ENCODE data around the gene FGD6.

Gene FGD6

DNA sequence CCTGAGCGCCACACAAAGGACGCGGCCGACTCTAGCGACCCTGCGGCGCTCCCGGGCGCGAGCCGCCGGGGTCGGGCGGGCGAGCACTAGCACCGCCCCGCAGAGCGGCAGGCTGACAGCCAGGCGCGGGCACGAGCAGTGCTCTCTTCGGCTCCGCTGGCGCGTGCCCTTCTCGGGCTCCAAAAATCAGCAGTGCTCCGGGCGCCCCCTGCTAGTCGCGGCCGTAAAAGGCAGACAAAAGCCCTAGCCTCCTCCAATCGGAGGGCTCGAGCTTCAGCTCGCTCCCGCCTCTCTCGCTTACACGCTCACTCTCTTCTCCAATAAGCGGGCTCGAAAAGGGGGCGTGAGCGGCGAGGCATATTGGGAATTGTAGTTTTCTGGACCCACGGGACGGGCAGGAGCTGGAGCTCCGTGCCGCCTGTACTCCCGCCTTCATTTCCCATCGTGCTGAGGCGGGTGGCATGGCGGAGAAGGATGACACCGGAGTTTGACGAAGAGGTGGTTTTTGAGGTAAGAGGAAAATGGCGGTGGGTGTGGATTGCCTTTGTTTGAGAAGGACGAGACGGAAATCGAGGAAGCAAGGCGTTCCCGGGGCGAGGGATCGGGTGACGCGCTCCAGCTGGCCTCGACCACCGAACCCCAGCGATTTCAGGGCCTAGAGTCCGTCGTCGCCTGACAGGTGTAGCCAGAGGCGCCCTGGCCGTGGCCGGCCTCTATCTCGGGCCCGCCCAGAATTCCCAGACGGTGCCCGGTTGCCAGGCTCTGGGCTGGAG, at the start of gene FGD6, which contains the start of gene VEZT:
FGD6 (minus strand) TSS at position 91 of the 773 bp plus-strand sequence. CDS start 227 bp downstream, outside the sequence.
VEZT (plus strand) TSS at position 431 of the 773 bp plus-strand sequence; CDS start at position 475, 44 bp downstream.
- TF ChIP-seq GATA3 (IDR thresholded peaks at IDR 0.05; ENCODE audit: low read depth, low read length) (no peak), GATA2 (IDR thresholded peaks at IDR 0.05; ENCODE audit: low read depth, low read length) (no peak)

DNA sequence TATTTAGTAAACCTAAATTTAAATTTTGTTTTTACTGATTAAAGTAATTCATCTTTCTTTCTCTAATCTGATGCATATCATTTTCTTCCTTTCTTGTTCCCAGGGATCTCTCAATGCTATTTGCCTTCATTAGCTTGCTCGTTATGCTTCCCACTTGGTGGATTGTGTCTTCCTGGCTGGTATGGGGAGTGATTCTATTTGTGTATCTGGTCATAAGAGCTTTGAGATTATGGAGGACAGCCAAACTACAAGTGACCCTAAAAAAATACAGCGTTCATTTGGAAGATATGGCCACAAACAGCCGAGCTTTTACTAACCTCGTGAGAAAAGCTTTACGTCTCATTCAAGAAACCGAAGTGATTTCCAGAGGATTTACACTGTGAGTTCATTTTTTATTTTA, 49.0 kb upstream of the FGD6 start:
- TF ChIP-seq GATA3 (IDR thresholded peaks at IDR 0.05; ENCODE audit: low read depth, low read length) (no peak), GATA2 (IDR thresholded peaks at IDR 0.05; ENCODE audit: low read depth, low read length) (no peak)

DNA sequence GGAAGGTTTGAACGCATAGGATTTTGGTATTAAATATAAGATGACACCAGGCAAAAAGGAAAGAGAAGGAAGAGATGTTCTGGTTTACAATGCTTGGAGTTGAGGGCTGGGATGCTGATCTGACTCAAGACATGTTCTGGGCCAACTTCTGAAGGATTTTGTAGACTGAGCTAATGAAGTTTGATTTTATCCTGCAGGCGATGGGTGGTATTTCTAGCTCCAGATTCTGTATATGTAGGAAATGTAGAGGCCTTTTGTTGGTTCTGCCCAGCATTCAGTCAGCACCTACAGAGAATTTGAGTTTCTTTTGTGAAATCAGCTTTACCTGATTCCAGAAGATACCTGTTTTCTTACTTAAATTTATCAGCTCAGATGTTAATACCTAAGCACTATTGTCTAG, 48.5 kb upstream of the FGD6 start:
- TF ChIP-seq GATA2 (IDR thresholded peaks at IDR 0.05; ENCODE audit: low read depth, low read length), result no peak
- TF ChIP-seq GATA3 (IDR thresholded peaks at IDR 0.05; ENCODE audit: low read depth, low read length), result no peak

DNA sequence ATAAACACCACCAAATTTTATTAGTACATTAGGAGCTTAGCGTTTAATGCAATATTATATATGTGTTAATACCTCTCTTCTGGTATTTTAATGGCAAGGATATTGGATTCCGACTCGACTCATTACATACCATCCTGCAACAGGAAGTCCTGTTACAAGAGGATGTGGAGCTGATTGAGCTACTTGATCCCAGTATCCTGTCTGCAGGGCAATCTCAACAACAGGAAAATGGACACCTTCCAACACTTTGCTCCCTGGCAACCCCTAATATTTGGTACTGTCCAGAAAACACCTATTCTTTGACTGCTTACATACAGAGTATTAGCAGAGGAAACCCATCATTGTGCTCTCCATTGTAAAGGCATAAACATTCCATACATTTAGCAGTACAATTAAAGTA, 45.5 kb upstream of the FGD6 start:
- TF ChIP-seq GATA2 (IDR thresholded peaks at IDR 0.05; ENCODE audit: low read depth, low read length) (no peak), GATA3 (IDR thresholded peaks at IDR 0.05; ENCODE audit: low read depth, low read length) (no peak)

DNA sequence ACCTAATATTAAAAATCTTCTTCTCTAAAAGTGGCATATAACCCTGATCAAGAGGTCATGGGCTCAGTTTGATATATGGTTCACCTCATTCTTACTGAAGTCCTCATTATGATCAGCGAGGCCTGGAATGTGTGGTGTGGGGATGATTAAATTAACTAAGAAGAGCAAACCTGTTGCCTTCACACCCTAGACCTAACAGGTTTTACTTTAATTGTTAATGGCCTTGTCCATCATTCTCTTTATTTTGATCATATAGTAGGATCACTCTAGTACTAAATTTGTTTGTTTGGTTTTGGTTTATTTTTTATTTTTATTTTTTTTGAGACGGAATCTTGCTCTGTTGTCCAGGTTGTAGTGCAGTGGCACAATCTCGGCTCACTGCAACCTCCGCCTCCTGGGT, 43.8 kb upstream of the FGD6 start:
- no peak for TF ChIP-seq GATA2 (IDR thresholded peaks at IDR 0.05; ENCODE audit: low read depth, low read length)
- no peak for TF ChIP-seq GATA3 (IDR thresholded peaks at IDR 0.05; ENCODE audit: low read depth, low read length)

DNA sequence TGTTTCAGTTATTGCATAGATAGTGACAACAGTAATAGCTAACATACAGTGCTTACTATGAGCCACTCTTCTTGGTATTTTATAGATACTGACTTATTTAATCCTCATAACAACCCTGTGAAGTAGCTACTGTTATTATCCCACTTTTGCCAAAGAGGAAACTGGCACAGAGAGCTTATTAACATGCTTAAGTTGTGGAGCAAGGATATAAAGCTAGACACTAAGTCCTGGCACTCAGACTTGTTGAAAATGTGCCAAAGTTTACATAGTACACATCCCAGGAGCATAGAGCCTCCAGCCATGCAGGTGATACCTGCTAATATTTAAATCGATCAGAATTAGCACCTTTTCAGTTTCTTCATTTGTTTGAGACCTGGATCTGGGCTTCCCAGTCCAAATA, 42.1 kb upstream of the FGD6 start:
- TF ChIP-seq GATA2 (IDR thresholded peaks at IDR 0.05; ENCODE audit: low read depth, low read length) (no peak), GATA3 (IDR thresholded peaks at IDR 0.05; ENCODE audit: low read depth, low read length) (no peak)

DNA sequence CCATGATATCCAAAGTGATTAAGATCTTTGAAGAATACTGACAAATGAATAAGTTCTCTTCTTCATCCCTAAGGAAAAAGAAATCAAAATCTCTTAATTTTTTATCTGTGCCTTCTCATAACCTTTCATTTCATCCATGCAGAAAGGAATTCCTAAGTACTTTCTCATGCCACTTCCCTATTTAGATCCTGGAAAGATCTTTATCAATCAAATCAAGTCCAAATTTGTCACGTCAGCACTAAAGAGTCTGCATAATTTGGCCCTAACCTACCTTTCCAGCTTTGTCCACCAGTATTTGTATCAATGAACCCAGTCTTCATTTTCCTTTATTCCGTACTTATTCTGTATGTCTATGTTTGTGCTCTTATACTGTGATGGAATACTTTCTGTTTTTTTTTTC, 41.5 kb upstream of the FGD6 start:
- TF ChIP-seq GATA2 (IDR thresholded peaks at IDR 0.05; ENCODE audit: low read depth, low read length), result no peak
- TF ChIP-seq GATA3 (IDR thresholded peaks at IDR 0.05; ENCODE audit: low read depth, low read length), result no peak

DNA sequence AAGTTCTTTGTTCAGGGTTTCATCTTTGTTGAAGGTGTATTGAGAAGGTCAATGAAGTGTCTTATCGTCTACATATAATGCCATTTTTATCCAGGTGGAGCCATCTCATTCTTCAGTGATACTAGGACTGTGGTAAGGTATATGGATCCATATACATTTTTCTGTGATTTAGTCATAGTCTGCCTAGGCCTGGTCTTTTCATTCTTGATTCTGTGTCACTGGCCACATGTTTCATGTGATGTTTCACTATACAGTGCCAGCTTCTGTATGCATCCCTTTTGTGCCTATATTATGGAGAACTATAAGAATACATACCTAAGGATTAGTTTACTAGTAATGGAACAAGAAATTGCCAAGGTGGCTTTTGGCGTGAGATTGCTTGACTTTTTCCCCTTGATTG, 40.9 kb upstream of the FGD6 start:
- no peak for TF ChIP-seq GATA2 (IDR thresholded peaks at IDR 0.05; ENCODE audit: low read depth, low read length)
- TF ChIP-seq GATA3 (IDR thresholded peaks at IDR 0.05; ENCODE audit: low read depth, low read length), result no peak

DNA sequence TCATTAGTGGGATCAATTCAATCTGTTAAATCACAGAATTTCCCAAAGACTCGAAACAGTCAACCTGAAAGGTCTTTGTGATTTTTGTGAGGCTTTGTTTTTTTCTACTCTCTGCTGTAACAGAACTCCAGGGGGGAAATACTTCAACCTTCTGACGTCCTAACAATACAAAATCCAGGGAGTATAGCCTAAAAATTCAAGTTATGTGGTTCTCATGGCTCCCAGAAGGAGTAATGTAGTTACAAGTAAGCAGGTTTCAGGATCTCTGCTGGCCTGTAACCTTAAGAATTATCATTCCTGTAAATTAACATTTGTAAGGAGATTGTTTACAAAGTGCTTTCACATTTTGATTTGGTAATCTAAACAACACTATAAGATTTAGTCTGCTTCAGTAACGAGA, 40.3 kb upstream of the FGD6 start:
- no peak for TF ChIP-seq GATA2 (IDR thresholded peaks at IDR 0.05; ENCODE audit: low read depth, low read length)
- TF ChIP-seq GATA3 (IDR thresholded peaks at IDR 0.05; ENCODE audit: low read depth, low read length), result no peak

DNA sequence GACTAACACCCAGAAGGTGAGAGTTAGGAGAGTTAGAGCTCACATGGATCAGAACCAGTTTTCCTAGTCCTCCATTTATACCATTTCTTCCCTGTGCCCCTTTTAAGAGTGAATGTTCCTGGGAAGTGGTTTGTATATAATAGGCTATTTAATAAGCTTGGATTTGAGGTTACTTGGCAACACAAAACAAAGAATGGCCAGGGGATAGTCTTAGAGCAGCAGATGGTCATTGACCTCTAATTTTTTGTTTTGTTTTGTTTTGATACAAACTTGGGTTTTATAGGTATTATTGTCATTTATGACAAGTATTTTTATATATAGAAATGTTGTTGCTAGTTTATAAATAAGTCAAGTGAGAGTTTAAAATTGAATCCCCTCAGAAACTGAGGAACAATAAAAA, 36.1 kb upstream of the FGD6 start:
- no peak for TF ChIP-seq GATA3 (IDR thresholded peaks at IDR 0.05; ENCODE audit: low read depth, low read length)
- no peak for TF ChIP-seq GATA2 (IDR thresholded peaks at IDR 0.05; ENCODE audit: low read depth, low read length)

DNA sequence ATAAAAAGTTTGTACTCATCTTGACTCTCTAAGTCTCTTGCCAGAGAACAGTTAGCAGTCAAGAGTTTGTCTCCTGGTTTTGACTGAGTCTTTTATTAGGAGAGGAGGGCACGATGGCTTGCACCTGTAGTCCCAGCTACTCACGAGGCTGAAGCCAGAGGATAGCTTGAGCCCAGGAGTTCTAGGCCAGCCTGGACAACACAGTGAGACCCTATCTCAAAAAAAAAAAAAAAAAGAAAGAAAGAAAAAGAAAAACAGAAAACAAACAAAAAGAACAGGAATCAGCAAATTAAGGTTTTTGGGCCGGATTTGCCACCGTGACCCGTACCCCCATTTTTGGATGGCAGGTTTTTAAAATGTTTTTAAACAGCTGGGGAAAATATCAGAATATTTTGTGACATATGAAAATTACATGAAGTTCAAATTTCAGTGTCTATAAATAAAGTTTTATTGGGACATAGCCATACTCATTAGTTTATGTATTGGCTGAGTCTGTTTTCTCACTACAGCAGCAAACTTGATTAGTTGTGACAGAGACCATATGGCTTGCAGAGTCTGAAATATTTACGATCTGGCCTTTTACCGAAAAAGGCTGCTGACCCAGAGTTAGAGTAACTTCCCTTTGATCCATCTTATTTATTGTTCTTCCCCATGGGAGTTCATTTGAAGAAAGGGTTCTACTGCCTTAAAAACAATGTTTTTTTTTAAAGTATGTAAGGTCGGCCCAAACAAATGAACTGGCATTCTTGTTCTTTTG, 31.5 kb upstream of the FGD6 start:
- TF ChIP-seq GATA3 (IDR thresholded peaks at IDR 0.05; ENCODE audit: low read depth, low read length) (no peak), GATA2 (IDR thresholded peaks at IDR 0.05; ENCODE audit: low read depth, low read length) (no peak)

DNA sequence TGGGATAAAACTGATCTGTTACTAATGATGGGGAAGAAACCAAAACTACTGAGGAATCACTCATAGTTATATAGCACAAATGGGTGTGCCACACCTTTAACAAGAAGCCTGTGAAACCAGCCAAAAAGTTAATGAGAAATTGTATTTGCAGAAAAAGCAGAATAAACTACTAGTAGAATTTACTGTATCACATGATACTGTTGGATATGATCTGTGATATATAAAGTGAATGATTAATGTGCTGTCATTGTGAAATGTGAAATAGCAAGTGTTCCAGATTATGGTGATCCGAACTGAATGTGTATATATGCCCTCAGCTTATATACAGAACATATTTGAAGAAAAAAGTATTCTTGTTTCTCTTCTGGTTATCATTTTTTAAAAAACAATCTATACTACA, 30.8 kb upstream of the FGD6 start:
- no peak for TF ChIP-seq GATA2 (IDR thresholded peaks at IDR 0.05; ENCODE audit: low read depth, low read length)
- no peak for TF ChIP-seq GATA3 (IDR thresholded peaks at IDR 0.05; ENCODE audit: low read depth, low read length)

DNA sequence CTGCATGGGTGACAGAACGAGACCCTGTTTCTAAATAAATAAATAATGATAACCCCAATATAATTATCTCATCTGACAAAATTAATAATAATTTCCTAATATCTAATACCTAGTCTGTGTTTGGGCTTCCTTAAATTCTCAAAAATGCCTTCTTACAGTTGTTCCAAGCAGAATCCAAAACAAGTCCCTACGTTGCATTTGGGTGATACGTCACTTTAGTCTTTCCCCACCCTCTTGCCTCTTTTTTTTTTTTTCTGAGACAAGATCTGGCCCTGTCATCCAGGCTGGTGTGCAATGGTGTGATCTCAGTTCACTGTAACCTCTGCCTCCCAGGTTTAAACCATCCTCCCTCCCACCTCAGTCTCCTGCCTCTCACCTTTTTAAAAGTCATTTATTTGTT, 27.1 kb upstream of the FGD6 start:
- TF ChIP-seq GATA3 (IDR thresholded peaks at IDR 0.05; ENCODE audit: low read depth, low read length) (no peak), GATA2 (IDR thresholded peaks at IDR 0.05; ENCODE audit: low read depth, low read length) (no peak)

DNA sequence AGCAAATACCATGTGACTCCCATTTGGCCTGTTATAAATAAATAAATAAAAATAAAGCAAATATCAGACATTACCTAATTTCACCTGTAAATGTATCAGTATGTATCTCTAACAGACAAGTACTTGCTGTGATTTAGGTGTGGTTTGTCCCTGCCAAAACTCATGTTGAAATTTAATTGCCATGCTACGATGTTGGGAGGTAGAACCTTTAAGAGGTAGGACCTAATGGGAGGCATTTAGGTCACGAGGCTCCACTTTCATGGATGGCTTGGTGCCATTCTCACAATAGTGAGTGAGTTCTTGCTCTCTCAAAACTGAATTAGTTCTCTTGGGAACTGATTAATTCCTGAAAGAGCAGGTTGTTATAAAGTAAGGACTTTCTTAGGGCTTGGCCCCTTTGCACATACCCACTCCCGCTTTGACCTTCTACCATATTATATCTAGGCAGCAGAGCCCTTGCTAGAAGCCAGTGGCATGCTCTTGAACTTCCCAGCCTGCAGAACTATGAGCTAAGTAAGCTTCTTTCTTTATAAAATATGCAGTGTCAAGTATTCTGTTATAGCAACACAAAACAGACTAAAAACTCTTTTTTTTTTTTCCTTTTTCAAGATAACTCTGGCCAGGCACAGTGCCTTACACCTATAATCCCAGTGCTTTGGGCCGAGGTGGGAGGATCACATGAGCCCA, 26.4 kb upstream of the FGD6 start:
- TF ChIP-seq GATA3 (IDR thresholded peaks at IDR 0.05; ENCODE audit: low read depth, low read length) (no peak), GATA2 (IDR thresholded peaks at IDR 0.05; ENCODE audit: low read depth, low read length) (no peak)

All from SH-SY5Y (cell line).